Measurements from ENCODE around the gene MCUB.

GRCh38 chr4:109601336-109601735 lies 41.3 kb downstream of the MCUB start:
- no peak for TF ChIP-seq CTCF (IDR thresholded peaks at IDR 0.05)
- no peak for TF ChIP-seq POLR2A (IDR thresholded peaks at IDR 0.05)

Measured in testis (tissue), 2 donors.